ENCODE measurements around the gene FRRS1.

FRRS1 gene

GRCh38 chr1:99662539-99663080, 103.8 kb downstream of the FRRS1 start:
- Histone ChIP-seq H3K79me2 (ENCODE audit: low read length) (no peaks in the 10 kb centered on the region), H4K20me1 (ENCODE audit: insufficient read depth, low read length) (no peaks in the 10 kb centered on the region), H3K27me3 (ENCODE audit: low read depth, low read length) (no peaks in the 10 kb centered on the region), H2AFZ (ENCODE audit: low read depth, low read length) (no peak overlapping the region), H3K9me3 (ENCODE audit: insufficient read depth, low read length) (no peaks in the 10 kb centered on the region), H3K36me3 (replicated peaks; ENCODE audit: low read depth, low read length) (no peaks in the 10 kb centered on the region), H3K27ac (ENCODE audit: low read length) (no peak overlapping the region), H3K4me1 (ENCODE audit: low read length) (no peaks in the 10 kb centered on the region), H3K4me3 (ENCODE audit: low read length) (no peak overlapping the region), H3K4me2 (ENCODE audit: low read length) (no peak overlapping the region), H3K9ac (ENCODE audit: low read length) (no peak overlapping the region)
- TF ChIP-seq EZH2phosphoT487 (IDR thresholded peaks at IDR 0.05; ENCODE audit: low read depth), result no peak
- TF ChIP-seq CTCF (IDR thresholded peaks at IDR 0.05; ENCODE audit: low read depth, low read length), result no peak

- Histone ChIP-seq H3K9me3 (ENCODE audit: insufficient read depth, low read length) (no peaks in the 10 kb centered on the region), H4K20me1 (ENCODE audit: insufficient read depth, low read length) (no peaks in the 10 kb centered on the region), H3K4me3 (ENCODE audit: low read length) (no peak overlapping the region), H3K4me1 (ENCODE audit: low read length) (no peaks in the 10 kb centered on the region), H3K79me2 (ENCODE audit: low read length) (no peaks in the 10 kb centered on the region), H3K9ac (ENCODE audit: low read length) (no peak overlapping the region), H2AFZ (ENCODE audit: low read depth, low read length) (no peak overlapping the region), H3K27me3 (ENCODE audit: low read depth, low read length) (no peaks in the 10 kb centered on the region), H3K4me2 (ENCODE audit: low read length) (no peak overlapping the region), H3K27ac (ENCODE audit: low read length) (no peak overlapping the region), H3K36me3 (replicated peaks; ENCODE audit: low read depth, low read length) (no peaks in the 10 kb centered on the region)
- TF ChIP-seq EZH2phosphoT487 (IDR thresholded peaks at IDR 0.05; ENCODE audit: low read depth), result no peak
These were observed 104.7 kb downstream of the FRRS1 start for GRCh38 chr1:99661780-99662179.

- Histone ChIP-seq H3K27me3 (ENCODE audit: low read depth, low read length) (no peaks in the 10 kb centered on the region), H3K36me3 (replicated peaks; ENCODE audit: low read depth, low read length) (no peaks in the 10 kb centered on the region), H3K9me3 (ENCODE audit: insufficient read depth, low read length) (no peaks in the 10 kb centered on the region), H3K4me2 (ENCODE audit: low read length) (no peak overlapping the region), H3K4me1 (ENCODE audit: low read length) (no peaks in the 10 kb centered on the region), H3K27ac (ENCODE audit: low read length) (no peak overlapping the region), H3K4me3 (ENCODE audit: low read length) (no peak overlapping the region), H2AFZ (ENCODE audit: low read depth, low read length) (no peak overlapping the region), H4K20me1 (ENCODE audit: insufficient read depth, low read length) (no peaks in the 10 kb centered on the region), H3K9ac (ENCODE audit: low read length) (no peak overlapping the region), H3K79me2 (ENCODE audit: low read length) (no peaks in the 10 kb centered on the region)
- TF ChIP-seq CTCF (IDR thresholded peaks at IDR 0.05; ENCODE audit: low read depth, low read length) (no peak), EZH2phosphoT487 (IDR thresholded peaks at IDR 0.05; ENCODE audit: low read depth) (no peak)
These were observed 105.9 kb downstream of the FRRS1 start for GRCh38 chr1:99660496-99660895.

GRCh38 chr1:99659755-99660210, 106.7 kb downstream of the FRRS1 start:
- Histone ChIP-seq H3K36me3 (replicated peaks; ENCODE audit: low read depth, low read length) (no peaks in the 10 kb centered on the region), H3K27me3 (ENCODE audit: low read depth, low read length) (no peaks in the 10 kb centered on the region), H3K27ac (ENCODE audit: low read length) (no peak overlapping the region), H2AFZ (ENCODE audit: low read depth, low read length) (no peak overlapping the region), H3K79me2 (ENCODE audit: low read length) (no peaks in the 10 kb centered on the region), H3K4me2 (ENCODE audit: low read length) (no peak overlapping the region), H3K4me3 (ENCODE audit: low read length) (no peak overlapping the region), H4K20me1 (ENCODE audit: insufficient read depth, low read length) (no peaks in the 10 kb centered on the region), H3K9ac (ENCODE audit: low read length) (no peak overlapping the region), H3K4me1 (ENCODE audit: low read length) (no peaks in the 10 kb centered on the region), H3K9me3 (ENCODE audit: insufficient read depth, low read length) (no peaks in the 10 kb centered on the region)
- TF ChIP-seq CTCF (IDR thresholded peaks at IDR 0.05; ENCODE audit: low read depth, low read length), result no peak
- TF ChIP-seq EZH2phosphoT487 (IDR thresholded peaks at IDR 0.05; ENCODE audit: low read depth), result no peak

All from OCI-LY3 (cell line).